Upper lobe of left lung (tissue), 6 donors: ENCODE results near the gene LARP7. TPM values are rescaled to one million over a fixed set of nuclear protein-coding genes. Genes with fewer than 3 reads are reported as not detected.
"Not testable (repeated sequence)": the region's sequence is repeated elsewhere in the genome, so short reads cannot be mapped to it uniquely, and the experiment has no call there.

Experiments
- ATAC-seq, 2 donors: fragments of 200-7000 bp; cut with Tn5 transposase; one replicate each; pipeline ENCODE4 v1.9.1; 2022; ENCODE audit warnings: mild to moderate bottlenecking in 2 of 2, moderate library complexity in 2 of 2; ENCODE audit not compliant: low FRiP score in 2 of 2
- DNase-seq, 2 donors: peaks; one replicate each; pipeline ENCODE4 v3.0.0-alpha.2; 2019 to 2020
- H3K27ac ChIP-seq, 4 donors: fragments of 200-600 bp; sonication (generic); one replicate each; pipeline ENCODE4 v1.5.1; 2016 to 2019
- H3K27me3 ChIP-seq, 4 donors: fragments of 200-600 bp; sonication (generic); one replicate each; pipeline ENCODE4 v1.5.1; 2017 to 2019
- H3K36me3 ChIP-seq, 4 donors: fragments of 200-600 bp; sonication (generic); one replicate each; pipeline ENCODE4 v1.5.1; 2016 to 2019
- H3K4me1 ChIP-seq, 4 donors: fragments of 200-600 bp; sonication (generic); one replicate each; pipeline ENCODE4 v1.5.1; 2018 to 2019
- H3K4me3 ChIP-seq, 4 donors: fragments of 200-600 bp; sonication (generic); one replicate each; pipeline ENCODE4 v1.5.1; 2017 to 2019; ENCODE audit warnings: mild to moderate bottlenecking in 2 of 4, moderate library complexity in 1 of 4
- H3K9me3 ChIP-seq, 4 donors: fragments of 200-600 bp; sonication (generic); one replicate each; pipeline ENCODE4 v1.5.1; 2018 to 2019
- EP300 ChIP-seq, 4 donors: sonication (generic); formaldehyde crosslinking; IDR thresholded peaks; one replicate each; pipeline ENCODE4 v1.5.1; 2017; ENCODE audit warnings: antibody characterized with exemption in 4 of 4, control low read depth in 2 of 4
- POLR2A ChIP-seq, 4 donors: fragments of 450-650 bp; IDR thresholded peaks; one replicate each; pipeline ENCODE4 v1.5.1; 2016 to 2017; ENCODE audit warnings: antibody characterized with exemption in 4 of 4, mild to moderate bottlenecking in 2 of 4
- POLR2AphosphoS5 ChIP-seq, 2 donors: sonication (generic); formaldehyde crosslinking; IDR thresholded peaks; one replicate each; pipeline ENCODE4 v1.5.1; 2017; ENCODE audit warnings: antibody characterized with exemption in 2 of 2
- WGBS, 2 donors: methylation state at CpG; one replicate each; pipeline ENCODE4 v1.1.5; 2017 to 2018; 5-methylcytosine and 5-hydroxymethylcytosine counted together
- total RNA-seq, 6 donors: library from RNA; depleted of rRNA in 4 of 6; stranded (reverse); fragments of >200 nt in 4 of 6; gene quantifications; one replicate each; pipeline versions ENCODE4 v1.1.0 to v1.2.1, GENCODE V29; 2016 to 2021
- TF ChIP-seq, protein P1 (sequence below), 6 experiments: fragments of 450-650 bp in 4 of 6; fragments of 200-600 bp in 2 of 6; sonication (generic) in 2 of 6; IDR thresholded peaks; one replicate each; pipeline ENCODE4 v1.5.1; 2016 to 2019; ENCODE audit warnings: antibody characterized with exemption in 6 of 6
- donor health status: DM: no; HTN: no; CAD: no; lungs with moderate emphysema.
- donor health status: DM: no; HTN: yes; CAD: no; lungs with severe emphysema.

LARP7 gene
- total RNA-seq, 6 donors from 2014 or later: 27.8 to 46.0 (median 28.4) TPM

DNA sequence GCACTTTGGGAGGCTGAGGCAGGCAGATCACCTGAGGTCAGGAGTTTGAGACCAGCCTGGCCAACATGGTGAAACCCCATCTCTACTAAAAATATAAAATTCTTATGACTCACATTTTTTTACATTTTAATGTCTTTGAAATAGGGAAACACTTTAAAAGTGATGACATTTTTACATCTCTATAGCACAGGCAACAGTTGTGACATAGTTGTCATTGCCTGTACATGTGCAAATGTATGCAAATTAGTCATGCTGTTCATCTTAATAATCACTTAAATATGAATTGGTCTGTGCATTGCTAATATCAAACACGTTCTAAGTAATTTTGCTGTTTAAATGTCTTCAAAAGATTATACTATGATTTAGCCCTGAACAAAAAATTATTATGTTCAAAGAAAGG, 42.0 kb upstream of the LARP7 start:
- H3K9me3 ChIP-seq: no peaks in the 10 kb centered on the region
- WGBS, 2 donors: 94 to 97% methylated on average over 1 of the region's 1 CpG
- H3K36me3 ChIP-seq: no peaks in the 10 kb centered on the region
- ATAC-seq: no peak
- H3K27me3 ChIP-seq: no peaks in the 10 kb centered on the region
- TF ChIP-seq POLR2A (IDR thresholded peaks at IDR 0.05) (no peak), EP300 (IDR thresholded peaks at IDR 0.05) (no peak), POLR2AphosphoS5 (IDR thresholded peaks at IDR 0.05) (no peak)
- TF ChIP-seq, protein P1, sequence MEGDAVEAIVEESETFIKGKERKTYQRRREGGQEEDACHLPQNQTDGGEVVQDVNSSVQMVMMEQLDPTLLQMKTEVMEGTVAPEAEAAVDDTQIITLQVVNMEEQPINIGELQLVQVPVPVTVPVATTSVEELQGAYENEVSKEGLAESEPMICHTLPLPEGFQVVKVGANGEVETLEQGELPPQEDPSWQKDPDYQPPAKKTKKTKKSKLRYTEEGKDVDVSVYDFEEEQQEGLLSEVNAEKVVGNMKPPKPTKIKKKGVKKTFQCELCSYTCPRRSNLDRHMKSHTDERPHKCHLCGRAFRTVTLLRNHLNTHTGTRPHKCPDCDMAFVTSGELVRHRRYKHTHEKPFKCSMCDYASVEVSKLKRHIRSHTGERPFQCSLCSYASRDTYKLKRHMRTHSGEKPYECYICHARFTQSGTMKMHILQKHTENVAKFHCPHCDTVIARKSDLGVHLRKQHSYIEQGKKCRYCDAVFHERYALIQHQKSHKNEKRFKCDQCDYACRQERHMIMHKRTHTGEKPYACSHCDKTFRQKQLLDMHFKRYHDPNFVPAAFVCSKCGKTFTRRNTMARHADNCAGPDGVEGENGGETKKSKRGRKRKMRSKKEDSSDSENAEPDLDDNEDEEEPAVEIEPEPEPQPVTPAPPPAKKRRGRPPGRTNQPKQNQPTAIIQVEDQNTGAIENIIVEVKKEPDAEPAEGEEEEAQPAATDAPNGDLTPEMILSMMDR (IDR thresholded peaks at IDR 0.05): no peak
- DNase-seq: no peak
- no peak overlapping the region for H3K4me3 ChIP-seq
- no peak overlapping the region for H3K27ac ChIP-seq
- H3K4me1 ChIP-seq: no peaks in the 10 kb centered on the region

DNA sequence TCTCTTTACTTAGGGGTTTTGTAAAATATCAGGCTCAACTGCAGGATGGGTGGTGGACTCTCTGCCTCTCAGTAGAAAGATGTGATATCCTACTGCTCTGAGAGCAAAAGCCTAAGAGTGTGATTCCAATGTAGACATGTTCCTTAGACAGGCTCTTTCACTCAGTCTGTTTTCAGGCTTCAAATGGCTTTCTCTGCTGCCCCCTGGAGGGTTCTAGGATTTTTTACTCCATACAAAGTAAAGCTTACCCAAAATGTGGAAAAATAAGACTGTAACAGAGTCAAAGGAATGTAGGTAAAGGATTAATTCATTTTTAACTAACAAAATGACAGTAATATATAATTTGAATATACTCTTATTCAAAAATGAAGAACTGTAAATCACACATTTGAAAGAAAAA, 32.4 kb upstream of the LARP7 start:
- H3K27ac ChIP-seq: no peak overlapping the region
- H3K9me3 ChIP-seq: no peaks in the 10 kb centered on the region
- DNase-seq: no peak
- H3K36me3 ChIP-seq: peaks cover 0 to 19% (median 5%) of the 10 kb centered on the region in 4 donors
- ATAC-seq: peak in 1 of 2 donors; percentile 81
- TF ChIP-seq, protein P1 (IDR thresholded peaks at IDR 0.05): peak; percentile 11 to 42 (median 26)
- TF ChIP-seq POLR2AphosphoS5 (IDR thresholded peaks at IDR 0.05): no peak
- no peak overlapping the region for H3K4me3 ChIP-seq
- no peaks in the 10 kb centered on the region for H3K4me1 ChIP-seq
- no peaks in the 10 kb centered on the region for H3K27me3 ChIP-seq

DNA sequence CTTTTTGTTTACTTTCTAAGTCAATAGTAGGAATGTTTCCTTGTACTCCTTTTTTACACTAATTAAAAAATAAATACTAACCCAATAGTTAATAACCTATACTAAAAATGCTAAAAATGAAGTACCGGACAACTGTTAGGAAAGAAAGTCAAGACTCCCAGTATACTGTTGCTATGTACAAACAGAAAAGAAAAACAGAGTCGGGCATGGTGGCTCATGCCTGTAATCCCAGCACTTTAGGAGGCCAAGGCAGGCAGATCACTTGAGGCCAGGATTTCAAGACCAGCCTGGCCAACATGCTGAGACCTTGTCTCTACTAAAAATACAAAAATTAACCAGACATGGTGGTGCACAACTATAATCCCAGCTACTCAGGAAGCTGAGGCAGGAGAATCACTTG, 24.1 kb upstream of the LARP7 start:
- not testable (repeated sequence) for H3K4me1 ChIP-seq
- WGBS, 2 donors: 87 to 92% methylated on average over 2 of the region's 2 CpGs

DNA sequence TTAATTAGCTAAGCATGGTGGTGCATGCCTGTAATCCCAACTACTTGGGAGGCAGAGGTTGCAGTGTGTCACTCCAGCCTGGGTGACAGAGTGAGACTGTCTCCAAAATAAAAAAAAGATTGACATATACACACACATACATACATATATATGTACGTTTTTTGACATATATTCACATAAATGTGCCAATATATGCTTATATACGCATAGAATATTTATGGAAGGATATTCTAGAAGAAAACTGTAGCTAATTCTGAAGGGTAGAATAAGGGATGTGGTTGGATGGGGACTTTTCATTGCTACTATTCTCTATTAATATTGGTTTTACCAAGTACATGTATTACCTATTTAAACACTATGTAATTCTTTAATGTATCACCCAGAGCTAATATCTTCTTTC, 20.0 kb upstream of the LARP7 start:
- TF ChIP-seq, protein P1 (IDR thresholded peaks at IDR 0.05): no peak
- H3K9me3 ChIP-seq: no peaks in the 10 kb centered on the region
- H3K4me3 ChIP-seq: no peak overlapping the region
- 90 to 92% methylated on average over 2 of the region's 2 CpGs for WGBS, 2 donors
- H3K36me3 ChIP-seq: no peaks in the 10 kb centered on the region
- no peaks in the 10 kb centered on the region for H3K27me3 ChIP-seq
- H3K4me1 ChIP-seq: no peaks in the 10 kb centered on the region
- DNase-seq: no peak
- ATAC-seq: no peak
- no peak overlapping the region for H3K27ac ChIP-seq

More for the DNA sequence above, 24.1 kb upstream of the LARP7 start:
- H3K27ac ChIP-seq, ATAC-seq, H3K4me3 ChIP-seq, H3K9me3 ChIP-seq, DNase-seq, H3K27me3 ChIP-seq, H3K36me3 ChIP-seq: not testable (repeated sequence)

DNA sequence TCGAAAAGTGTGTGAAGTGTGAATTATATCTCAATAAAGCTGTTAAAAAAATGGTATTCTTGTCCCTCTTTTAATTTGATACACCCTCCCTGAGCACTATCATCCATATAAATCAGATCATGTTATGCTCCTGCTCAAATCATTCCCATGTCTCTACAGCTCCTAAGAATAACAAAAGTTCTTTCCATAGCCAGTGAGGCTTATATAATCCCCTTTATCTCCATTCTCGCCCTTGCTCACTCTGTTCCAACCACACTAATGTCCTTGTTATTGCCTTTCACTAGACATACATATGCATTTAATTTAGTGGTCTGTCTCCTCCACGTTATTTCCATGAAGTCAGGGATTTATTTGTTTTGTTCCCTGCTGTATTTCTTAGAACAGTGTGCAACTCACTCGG, 10.7 kb upstream of the LARP7 start:
- Histone ChIP-seq H3K27ac (no peak overlapping the region), H3K27me3 (no peaks in the 10 kb centered on the region), H3K9me3 (no peaks in the 10 kb centered on the region), H3K4me1 (no peaks in the 10 kb centered on the region), H3K4me3 (no peak overlapping the region), H3K36me3 (peaks cover 0 to 10% (median 0%) of the 10 kb centered on the region in 4 donors)
- DNase-seq (no peak), ATAC-seq (no peak)
- WGBS, 2 donors: 91 to 92% methylated on average over 4 of the region's 4 CpGs
- TF ChIP-seq POLR2A (IDR thresholded peaks at IDR 0.05): no peak
- TF ChIP-seq POLR2AphosphoS5 (IDR thresholded peaks at IDR 0.05): no peak
- TF ChIP-seq, protein P1 (IDR thresholded peaks at IDR 0.05): no peak
- no peak for TF ChIP-seq EP300 (IDR thresholded peaks at IDR 0.05)
